NT2/D1 (cell line): ENCODE data around the gene ZFC3H1.

Source experiments
- SUZ12 ChIP-seq: IDR thresholded peaks from 2 replicates; pipeline ENCODE4 v1.6.1; 2011; ENCODE audit not compliant: insufficient read length, insufficient read depth; ENCODE audit errors: extremely low read depth
- YY1 ChIP-seq: IDR thresholded peaks from 2 replicates; pipeline ENCODE4 v1.6.1; 2011; ENCODE audit not compliant: insufficient read length, insufficient read depth
- ZNF274 ChIP-seq: IDR thresholded peaks from 2 replicates; pipeline ENCODE4 v1.6.1; 2011; ENCODE audit warnings: mild to moderate bottlenecking, low read depth, low read length

DNA sequence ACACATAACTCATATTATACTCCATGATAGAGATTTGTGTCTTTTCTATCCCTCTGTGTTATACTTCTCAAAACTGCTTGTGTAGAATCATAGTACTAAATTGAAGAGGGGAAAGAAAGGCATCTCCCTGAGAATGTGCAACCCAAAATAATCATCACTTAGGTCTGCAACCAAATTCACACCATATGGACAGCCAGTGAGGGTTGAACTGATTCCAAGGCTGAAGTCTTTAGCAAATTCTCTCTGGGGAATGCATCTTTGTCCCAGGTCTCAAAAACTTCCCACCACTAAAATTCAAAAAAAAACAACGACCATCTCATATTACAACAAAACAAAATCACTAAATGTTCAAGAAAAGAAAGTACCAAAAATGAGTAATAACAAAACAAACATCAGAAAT, 11.0 kb downstream of the ZFC3H1 start:
- TF ChIP-seq YY1 (no peak), ZNF274 (no peak), SUZ12 (no peak)
